ENCODE data around the gene TUBGCP2.
"Not testable (repeated sequence)": the region's sequence is repeated elsewhere in the genome, so short reads cannot be mapped to it uniquely, and the experiment has no call there.

Gene TUBGCP2

DNA sequence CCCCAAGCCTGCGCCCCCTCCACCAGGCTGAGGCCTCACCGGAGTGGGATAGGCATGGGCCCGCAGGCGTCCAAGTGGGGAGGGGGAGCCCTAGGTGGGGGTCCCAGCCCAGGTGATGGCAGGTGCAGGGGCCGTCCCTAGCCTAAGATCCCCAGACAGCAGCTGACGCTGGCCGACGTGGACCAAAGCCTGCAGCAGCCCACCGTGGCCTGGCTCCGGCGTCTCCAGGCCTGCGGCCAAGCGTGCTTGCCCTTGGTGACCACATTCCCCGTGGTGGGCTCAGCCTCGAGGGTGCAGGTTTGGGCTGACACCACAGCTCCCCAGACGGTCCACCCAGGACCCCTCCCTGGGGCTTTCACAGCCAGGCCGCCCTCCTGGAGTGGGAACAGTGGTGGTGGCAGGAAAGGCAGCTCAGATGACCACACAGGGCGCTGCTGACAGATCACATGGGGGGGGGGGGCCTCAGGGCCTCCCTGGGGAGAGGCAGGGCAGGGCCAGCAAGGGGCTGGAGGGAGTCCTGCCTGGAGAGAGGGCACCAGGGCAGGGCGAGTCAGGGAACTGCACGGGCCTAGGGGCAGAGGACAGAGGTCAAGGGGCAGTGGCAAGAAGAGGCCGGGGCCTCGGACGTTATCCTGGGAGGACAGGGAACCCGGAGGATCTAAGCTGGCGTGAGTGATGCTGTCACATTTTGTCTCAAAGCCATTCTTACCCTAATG lies 31.2 kb downstream of the TUBGCP2 start:
- no peak for DNase-seq

DNA sequence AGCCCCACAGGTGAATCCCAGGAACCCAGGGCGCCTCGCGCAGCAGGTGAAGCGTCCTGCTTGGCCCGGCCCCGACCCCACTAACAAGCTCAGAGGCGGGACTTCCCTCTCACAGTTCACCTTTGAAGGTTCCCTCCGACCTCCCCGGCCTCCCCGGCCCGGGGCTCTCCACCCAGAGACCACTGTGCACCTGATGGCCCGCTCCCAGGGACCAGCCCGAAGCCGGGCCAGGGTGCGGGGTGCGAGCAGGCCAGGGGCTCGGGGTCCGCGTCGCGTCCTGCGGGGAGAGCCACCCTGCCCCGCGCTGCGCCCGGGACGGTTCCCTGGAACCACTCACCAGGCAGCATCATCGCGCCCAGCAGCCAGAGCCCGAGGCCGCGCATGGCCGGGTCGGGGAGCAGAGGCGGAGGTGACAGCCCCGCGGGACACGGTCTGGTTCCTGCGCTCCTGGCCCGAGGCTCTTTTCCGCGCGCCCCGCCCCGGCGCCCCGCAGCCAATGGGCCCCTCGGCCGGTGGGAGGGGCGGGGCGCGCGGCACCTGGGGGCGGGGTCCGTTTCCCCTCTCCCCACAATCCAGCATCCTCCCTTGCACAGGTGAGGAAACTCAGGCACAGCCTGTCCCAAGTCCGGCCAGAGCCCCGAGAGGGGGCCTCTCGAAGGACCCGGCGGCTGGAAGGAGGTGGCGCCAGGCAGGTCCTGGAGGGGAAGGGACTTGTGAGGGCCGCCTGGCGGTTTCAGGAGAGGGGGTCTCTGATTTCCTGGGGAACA lies 32.1 kb downstream of the TUBGCP2 start, which contains the start of gene ADAM8:
Gene ADAM8 (minus strand): TSS at position 434 of the 767 bp plus-strand sequence. CDS start 51 bp downstream, at position 383.
- DNase-seq, result peak; percentile 60

DNA sequence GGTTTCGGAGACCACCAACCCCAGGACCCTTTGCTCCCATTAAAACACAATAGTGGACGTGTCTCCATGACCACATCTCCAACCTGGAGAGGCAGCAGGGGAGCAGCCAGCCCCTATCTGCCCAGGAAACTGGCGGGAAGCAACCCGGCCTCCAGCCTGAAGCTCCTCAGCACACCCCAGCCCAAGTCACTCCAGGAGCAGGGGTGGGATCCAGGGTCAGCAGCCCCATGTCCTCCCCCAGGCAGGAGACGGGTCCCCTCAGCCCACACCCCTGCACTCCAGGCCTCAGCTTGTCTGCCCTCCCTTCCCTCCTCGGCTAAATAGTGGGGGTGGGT lies 32.6 kb downstream of the TUBGCP2 start:
- no peak for DNase-seq

DNA sequence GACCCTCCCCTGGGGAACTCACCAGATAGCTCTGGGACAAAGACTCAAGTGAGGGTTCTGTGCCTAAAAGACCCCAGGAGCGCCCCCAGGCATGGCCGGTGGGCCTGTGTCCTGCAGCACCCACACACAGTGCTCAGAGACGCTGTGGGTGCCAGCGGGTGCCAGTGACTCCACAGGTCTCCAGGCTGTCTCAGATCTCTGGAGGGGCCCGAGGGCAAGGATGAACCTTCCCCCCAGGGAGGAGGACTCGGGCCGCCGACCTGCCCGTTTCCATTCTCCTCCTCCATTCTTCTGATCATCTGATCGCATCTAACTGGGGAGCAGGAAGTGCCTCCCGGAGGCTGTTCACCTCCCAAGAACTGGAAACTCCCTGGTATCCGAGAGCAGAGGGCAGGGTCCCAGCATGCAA lies 33.0 kb downstream of the TUBGCP2 start:
- no peak for DNase-seq

DNA sequence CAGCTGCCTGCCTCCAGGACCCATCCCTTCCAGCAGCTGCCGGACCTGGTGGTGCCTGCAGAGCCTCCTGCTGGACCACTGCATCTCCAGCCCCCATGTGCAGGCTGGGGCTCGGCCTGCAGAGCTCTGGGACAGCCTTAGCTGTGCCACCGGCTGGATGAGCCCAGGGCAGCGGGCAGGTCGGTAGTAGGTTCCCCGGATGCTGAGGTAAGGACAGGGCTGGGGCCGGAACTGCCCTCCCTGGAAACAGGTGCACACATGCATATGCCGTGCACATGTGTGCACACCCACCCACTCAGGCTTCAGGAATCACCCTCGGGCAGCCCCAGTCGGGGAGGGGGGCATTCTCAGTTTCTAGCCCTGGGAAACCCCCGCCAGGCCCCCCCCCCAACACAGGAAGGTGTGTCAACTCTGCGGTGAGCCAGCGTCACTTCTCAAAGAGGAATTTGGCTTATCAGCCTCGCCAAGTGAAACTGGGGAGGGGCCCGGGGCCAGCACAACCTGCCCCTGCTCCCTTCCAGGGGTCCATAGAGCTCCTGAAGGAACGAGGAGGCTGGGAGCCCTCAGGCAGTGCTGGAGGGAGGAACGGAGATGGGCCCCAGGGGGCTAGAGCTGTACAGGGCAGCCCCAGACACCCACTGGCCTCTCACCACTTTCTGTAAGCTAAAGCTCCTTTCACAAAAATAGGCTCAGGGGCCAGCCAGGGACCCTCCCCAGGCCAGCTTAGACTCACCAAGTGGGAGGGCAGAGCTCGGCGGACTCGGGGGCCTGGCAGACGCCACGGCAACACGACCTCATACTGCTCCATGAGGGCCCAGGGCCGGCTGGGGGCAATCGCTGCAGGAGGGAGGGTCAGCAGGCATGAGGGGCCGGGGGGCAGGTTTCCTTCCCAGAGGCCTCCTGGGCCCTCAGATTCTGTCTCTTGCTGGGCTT lies 33.7 kb downstream of the TUBGCP2 start:
- peak; percentile 77 for DNase-seq

DNA sequence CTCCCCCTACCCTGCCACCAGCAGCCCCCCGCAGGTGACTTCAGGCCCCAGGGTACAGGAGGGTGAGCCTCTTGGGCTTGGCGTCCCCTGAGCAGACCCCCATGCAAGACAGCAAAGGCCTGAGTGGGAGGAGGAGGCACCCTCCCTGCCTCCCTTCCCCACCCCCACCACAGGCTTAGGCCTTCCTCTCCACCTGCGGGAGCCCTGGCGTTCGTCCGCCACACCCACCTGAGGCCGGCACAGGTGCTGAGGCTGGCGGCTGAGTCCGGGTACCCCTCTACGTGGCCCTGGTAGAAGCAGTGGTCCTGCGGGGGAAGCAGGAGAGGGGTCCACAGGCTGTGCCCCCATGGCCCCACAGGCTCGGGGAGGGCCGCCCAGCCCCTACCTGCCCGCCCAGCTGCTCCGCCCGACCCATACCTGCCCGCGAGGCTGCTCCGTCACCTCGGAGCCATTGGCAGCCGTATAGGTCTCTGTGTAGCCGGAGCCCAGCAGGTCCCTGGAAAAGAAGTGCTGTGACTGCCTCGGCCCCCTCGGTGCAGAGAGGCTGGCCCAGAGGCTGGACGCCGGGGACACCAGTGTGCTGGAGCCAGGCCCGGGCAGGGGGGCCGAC lies 35.0 kb downstream of the TUBGCP2 start:
- no peak for DNase-seq

DNA sequence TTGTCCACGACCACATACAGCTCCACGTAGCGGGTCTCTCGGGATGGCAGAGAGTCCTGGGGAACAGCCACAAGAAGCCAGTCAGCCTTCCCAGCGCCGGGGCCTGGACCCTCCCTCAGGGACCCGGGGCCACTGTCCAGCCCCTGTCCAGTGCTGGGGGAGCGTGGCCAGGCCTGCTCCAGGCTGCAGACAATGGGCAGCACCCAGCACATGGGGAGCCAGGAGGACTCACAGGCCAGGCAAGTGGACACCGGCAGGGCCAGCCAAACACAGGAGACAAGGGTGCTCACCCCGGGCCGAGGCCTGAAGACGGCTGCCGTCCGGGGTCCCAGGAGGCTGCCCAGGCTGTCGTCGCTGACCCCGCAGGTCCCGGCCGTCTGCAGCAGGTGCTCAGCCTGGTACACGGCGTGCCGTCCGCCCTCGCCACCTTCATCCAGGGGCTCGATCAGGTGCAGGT lies 35.7 kb downstream of the TUBGCP2 start:
- no peak for DNase-seq

DNA sequence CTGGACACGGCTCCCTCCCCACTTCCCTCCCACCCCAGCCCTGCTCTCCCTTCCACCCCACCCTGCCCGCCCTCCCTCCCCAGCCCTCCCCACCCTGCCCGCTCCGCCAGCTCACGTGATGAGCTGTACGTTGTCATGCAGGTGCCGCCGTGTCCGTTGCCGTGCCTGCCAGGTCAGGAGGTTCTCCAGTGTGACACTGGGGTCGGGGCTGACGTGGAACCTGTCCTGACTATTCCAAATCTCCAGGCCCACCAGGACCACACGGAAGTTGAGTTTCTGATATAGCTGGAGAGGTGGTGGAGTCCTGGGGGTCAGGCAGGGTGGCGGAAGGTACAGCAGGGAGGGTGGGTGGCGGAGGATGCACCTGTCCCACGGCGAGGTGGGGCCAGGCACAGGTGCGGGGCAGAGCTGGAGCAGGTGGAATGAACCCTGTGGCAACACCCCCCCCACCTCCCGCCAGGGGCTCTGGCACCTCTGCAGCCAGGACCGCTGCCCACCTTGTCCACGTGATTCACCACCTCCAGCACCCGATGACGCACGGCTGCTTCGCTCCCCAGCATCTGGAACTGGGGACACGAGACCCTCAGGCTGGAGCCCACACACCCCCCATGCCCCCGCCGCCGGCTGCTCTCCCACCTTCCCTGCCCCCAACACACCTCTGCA lies 36.2 kb downstream of the TUBGCP2 start:
- no peak for DNase-seq

DNA sequence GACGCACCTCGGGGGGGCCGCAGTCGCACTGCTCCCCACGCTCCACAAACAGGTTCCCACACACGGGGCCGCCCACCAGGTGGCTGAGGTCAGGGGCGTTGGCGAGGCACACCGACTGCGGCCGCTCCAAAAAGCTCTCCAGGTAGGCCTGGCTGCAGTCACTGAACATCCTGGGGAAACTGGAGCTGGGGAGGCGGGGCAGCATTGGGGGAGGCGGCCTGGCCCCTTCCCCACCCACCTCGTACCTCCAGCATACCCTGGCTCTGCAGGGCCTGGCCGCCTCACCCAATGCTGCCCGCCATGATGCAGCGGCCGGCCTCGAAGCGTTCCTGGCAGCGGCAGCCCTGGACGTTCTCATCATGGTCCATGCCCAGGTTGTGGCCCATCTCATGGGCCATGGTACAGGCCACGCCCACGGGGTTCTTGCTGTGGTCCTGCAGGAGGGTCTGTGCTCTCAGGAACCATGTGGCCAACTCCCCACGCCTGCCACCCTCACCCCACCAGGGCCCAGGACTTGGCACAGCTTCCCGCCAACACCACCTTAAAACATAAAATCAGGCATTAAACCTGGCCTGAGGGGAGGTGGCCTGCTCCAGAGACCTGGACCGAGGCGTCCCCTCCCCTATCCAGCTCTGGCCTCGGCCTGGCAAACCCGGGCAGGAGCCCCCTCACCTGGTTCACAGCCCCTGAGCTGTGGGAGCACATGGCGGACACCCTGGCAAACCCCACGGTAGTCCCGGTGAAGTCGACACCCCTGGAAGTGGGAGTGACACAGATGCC lies 37.0 kb downstream of the TUBGCP2 start:
- no peak for DNase-seq

DNA sequence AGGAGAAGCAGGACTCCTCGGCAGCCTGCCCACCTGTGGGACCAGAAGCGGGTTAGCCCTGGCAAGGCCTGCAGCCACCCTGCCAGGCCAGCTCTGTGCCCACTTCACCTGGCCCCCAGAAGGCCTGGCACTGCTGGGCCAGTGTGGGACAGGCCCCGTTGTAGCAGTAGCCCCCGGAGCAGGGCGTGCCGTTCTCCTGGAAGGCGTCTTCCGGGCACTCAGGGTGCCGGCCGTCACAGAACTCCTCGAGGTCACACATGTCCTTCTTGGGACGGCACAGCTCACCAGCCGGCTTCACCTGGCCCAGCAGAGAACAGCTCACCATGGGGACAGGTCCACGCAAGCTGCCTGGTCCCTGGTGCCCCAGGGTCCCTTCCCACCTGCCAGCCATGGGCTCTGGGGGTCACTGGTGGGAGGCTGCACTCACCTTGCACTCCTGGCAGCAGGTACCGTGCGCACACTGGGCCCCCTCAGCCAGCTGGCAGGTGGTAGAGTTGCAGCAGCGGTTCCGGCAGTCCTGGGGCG lies 37.8 kb downstream of the TUBGCP2 start:
- DNase-seq, result no peak

DNA sequence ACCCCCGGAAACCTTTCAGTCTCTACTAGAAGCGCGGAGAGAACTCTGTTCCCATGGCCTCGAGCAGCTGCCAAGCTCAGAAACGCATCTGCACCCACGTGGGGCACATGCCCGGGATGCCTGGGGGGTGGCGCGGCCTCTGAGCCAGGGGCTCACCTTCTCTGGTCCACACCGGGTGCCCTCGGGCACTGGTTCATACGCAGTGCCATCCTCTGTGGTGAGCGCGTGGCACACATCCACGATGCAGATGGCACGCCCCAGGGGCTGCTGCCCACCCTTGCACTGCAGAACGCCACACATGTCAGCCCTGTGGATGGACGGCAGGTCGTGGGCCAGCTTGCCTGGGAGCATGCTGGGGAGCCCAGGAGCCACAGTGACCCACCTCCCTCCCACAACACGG lies 38.5 kb downstream of the TUBGCP2 start:
- no peak for DNase-seq

DNA sequence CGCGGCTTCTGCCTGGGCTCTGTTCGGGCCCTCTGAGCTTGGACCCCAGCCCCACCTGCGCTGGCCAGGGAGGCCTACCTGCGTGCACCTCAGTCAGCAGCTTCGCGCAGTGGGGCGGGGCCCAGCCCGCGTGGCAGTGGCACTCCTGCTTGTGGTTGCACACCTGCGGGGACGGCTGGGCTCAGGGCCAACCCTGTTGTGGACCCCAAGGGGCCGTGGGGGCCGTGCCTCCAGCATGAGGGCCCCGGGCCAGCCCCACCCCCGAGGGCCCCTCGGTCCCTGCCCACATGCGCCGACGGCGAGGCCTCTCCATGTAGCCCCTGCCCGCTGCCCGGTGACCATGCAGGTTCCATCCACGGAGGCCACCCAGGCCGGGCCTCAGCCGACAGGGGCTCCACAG lies 39.3 kb downstream of the TUBGCP2 start:
- no peak for DNase-seq

DNA sequence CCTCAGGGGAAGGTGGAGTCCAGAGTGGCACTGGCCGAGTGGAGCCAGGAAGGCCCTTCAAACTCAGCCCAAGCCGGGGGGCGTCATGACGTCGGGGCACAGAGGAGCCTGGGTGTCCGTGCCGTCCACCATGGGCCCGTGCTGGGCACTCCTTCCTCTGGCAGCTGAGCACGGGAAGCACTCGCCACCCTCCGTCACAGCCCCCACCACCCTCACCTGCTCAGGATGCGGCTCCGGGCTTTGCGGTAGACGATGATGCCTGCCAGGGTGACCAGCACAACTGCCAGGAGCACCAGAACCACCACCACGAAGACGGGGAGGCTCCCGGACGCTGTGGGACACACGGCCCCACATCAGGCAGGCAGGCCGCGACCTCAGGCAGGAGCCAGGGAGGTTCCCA lies 40.1 kb downstream of the TUBGCP2 start:
- no peak for DNase-seq

DNA sequence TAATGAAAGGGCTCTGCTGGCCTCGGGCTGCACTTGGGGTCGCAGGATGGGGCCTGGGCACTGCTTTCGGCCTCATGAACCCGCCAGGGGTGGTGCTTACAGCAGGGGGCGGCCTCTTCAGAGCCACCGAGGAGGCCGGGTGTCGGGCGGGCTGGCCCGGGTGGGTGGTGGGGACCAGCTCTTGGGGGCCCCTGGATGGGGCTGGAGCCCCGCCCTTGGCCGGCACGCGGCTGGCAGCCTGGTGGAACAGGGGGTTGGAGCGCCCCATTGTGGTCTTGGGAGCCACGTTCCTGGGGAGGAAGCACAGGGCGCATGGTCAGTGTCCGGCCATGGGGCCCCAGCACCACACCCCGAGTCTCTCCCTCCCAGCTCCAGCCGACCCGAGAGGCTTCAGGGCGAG lies 40.8 kb downstream of the TUBGCP2 start:
- DNase-seq, result no peak

DNA sequence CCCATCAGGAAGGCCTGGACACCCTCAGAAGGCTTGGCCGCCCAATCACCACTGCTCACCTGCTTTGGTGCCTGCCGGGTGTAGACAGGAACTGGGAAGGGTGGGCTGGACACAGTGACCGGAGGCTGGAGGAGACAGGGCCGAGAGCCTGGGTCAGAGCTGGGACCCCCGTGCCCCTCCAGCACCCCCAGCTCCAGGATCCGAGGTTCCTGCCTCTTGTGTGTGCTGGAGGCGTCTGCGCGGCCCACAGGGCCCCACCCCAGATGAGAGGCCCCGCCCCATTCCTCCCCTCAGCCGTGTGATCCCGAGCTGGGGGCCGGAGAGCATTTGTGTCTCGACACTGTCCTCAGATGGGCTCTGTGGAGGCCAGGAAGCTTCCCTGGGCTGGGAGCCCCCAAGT lies 41.4 kb downstream of the TUBGCP2 start:
- no peak for DNase-seq

DNA sequence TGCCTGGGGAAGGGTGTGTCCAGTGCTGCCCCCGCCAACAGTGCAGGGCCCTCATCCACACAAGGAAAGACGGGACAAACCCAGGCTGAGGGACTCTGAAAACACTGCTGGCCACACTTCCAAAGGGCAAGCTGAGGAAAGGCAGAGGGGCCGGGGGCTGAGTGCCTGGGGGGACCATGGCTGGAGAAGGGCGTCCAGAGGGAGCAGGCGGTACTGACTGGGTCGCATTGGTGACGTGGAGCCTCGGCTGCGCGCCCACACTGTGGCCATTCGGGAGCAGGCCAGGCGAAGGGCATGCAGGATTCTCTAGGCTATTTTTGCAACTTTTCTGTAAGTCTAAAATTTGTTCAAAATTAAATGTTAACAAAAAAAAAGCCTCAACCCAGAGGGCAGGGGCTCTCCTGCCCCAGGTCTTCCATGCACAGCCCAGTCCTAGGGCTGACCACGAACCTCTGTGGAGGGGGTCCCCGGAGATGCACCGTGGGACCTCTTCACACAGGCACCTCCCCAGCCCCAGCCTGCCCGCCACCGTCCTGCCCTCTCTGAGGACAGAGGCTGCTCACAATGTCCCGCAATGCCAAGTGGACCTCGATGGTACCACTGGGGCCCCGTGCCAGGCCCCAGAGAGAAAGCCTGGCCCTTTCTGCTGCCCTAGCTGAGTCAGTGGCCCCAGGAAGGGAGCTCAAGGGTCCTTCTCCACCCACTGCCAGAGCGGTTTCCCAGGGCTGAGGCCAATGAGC lies 42.4 kb downstream of the TUBGCP2 start:
- DNase-seq, result no peak

DNA sequence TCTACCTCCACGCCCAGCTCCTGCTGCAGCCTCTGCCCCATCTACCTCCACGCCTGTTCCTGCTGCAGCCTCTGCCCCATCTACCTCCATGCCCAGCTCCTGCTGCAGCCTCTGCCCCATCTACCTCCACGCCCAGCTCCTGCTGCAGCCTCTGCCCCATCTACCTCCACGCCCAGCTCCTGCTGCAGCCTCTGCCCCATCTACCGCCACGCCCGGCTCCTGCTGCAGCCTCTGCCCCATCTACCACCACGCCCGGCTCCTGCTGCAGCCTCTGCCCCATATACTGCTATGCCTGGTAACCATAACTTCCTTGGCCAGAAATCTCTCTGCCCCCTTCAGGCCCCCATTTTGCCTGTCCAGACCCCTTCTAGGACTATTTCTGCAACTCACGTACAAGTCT lies 43.6 kb downstream of the TUBGCP2 start:
- not testable (repeated sequence) for DNase-seq

DNA sequence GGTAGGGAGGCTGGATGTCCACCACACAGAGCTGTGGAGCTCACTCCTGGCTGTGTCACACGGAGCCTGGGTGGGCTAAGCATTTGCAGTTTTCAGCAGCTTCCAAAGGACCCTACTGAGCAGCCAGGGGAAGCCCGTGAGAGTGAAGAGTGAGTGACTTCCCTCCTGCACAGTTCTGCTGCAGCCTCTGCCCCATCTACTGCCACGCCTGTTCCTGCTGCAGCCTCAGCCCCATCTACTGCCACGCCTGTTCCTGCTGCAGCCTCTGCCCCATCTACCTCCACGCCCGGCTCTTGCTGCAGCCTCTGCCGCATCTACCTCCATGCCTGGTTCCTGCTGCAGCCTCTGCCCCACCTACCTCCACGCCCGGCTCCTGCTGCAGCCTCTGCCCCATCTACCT lies 44.2 kb downstream of the TUBGCP2 start:
- DNase-seq, result no peak

DNA sequence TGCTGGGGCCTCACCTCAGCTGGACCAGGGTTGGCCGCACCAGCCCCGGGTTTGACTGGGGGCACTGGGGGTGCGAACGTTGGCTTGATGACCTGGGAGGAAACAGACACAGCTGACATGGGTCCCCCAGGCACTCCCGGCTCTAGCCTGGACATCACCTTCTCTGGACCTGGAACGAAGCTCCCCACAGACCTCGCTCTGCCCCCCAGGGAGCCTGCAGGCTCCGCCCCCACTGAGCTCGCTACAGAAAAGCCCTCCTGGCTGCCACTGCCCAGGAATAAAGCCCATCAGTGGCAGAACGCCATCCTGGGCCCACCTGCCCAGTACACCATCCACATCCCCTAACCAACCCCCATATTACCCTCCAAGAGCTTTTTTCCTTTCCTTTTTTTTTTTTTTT lies 45.0 kb downstream of the TUBGCP2 start:
- DNase-seq, result no peak

DNA sequence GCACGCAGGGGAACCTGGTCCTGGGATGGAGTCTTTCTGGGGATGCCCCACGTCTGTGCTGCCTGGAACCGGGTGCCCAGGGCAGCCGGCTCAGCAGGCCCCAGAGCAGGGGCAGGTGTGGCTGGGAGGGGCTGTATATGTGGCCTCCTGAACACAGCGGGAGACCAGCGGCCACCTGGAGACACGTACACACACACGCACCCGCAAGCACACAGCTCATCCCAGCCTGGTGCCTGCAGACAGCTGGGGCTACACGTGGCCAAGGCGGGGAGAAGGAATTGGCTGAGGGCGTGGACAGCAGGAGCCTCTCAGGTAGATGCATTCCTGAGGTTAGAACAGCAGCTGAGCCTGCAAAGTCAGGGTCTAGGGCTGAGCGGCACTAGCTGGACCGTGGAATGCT lies 46.0 kb downstream of the TUBGCP2 start:
- no peak for DNase-seq

All from activated T-cell treated with anti-CD3 and anti-CD28 coated beads for 4 hours (primary cell).